ENCODE data around the gene TMEM131.
"Not testable (repeated sequence)": the region's sequence is repeated elsewhere in the genome, so short reads cannot be mapped to it uniquely, and the experiment has no call there.

The TMEM131 gene

GRCh38 chr2:97723156-97724072 is 272.3 kb downstream of the TMEM131 start:
- no peak overlapping the region for H3K4me3 ChIP-seq (ENCODE audit: low read depth, low read length)
- DNase-seq (ENCODE audit: low read depth) = no peak

- H3K4me3 ChIP-seq (ENCODE audit: low read depth, low read length) = no peak overlapping the region
- DNase-seq (ENCODE audit: low read depth) = no peak
These were observed 273.5 kb downstream of the TMEM131 start for GRCh38 chr2:97722227-97722626.

- H3K4me3 ChIP-seq (ENCODE audit: low read depth, low read length) = no peak overlapping the region
- no peak for DNase-seq (ENCODE audit: low read depth)
These were observed 275.0 kb downstream of the TMEM131 start for GRCh38 chr2:97720746-97721145.

- DNase-seq (ENCODE audit: low read depth) = no peak
- H3K4me3 ChIP-seq (ENCODE audit: low read depth, low read length) = no peak overlapping the region
These were observed 276.2 kb downstream of the TMEM131 start for GRCh38 chr2:97719362-97720155.

GRCh38 chr2:97718942-97719341 is 276.8 kb downstream of the TMEM131 start:
- DNase-seq (ENCODE audit: low read depth) = no peak
- H3K4me3 ChIP-seq (ENCODE audit: low read depth, low read length) = no peak overlapping the region

- H3K4me3 ChIP-seq (ENCODE audit: low read depth, low read length) = no peak overlapping the region
- DNase-seq (ENCODE audit: low read depth) = no peak
These were observed 277.5 kb downstream of the TMEM131 start for GRCh38 chr2:97718051-97718882.

- no peak for DNase-seq (ENCODE audit: low read depth)
- no peak overlapping the region for H3K4me3 ChIP-seq (ENCODE audit: low read depth, low read length)
These were observed 278.1 kb downstream of the TMEM131 start for GRCh38 chr2:97717613-97717995.

- no peak for DNase-seq (ENCODE audit: low read depth)
- H3K4me3 ChIP-seq (ENCODE audit: low read depth, low read length) = no peak overlapping the region
These were observed 278.8 kb downstream of the TMEM131 start for GRCh38 chr2:97716695-97717612.

- no peak overlapping the region for H3K4me3 ChIP-seq (ENCODE audit: low read depth, low read length)
- DNase-seq (ENCODE audit: low read depth) = no peak
These were observed 279.6 kb downstream of the TMEM131 start for GRCh38 chr2:97715951-97716694.

- no peak for DNase-seq (ENCODE audit: low read depth)
- H3K4me3 ChIP-seq (ENCODE audit: low read depth, low read length) = no peak overlapping the region
These were observed 280.6 kb downstream of the TMEM131 start for GRCh38 chr2:97714950-97715652.

GRCh38 chr2:97714084-97714949 is 281.4 kb downstream of the TMEM131 start:
- no peak for DNase-seq (ENCODE audit: low read depth)
- H3K4me3 ChIP-seq (ENCODE audit: low read depth, low read length) = no peak overlapping the region

GRCh38 chr2:97713296-97714083 is 282.3 kb downstream of the TMEM131 start, which contains the start of gene ZAP70:
Gene ZAP70 (plus strand): TSS chr2:97713576. CDS start chr2:97724037, 10,461 bp downstream.
- no peak within 1 kb of the TSS for H3K4me3 ChIP-seq (ENCODE audit: low read depth, low read length)
- DNase-seq (ENCODE audit: low read depth) = no peak

- no peak overlapping the region for H3K4me3 ChIP-seq (ENCODE audit: low read depth, low read length)
- DNase-seq (ENCODE audit: low read depth) = no peak
These were observed 283.0 kb downstream of the TMEM131 start for GRCh38 chr2:97712693-97713295.

GRCh38 chr2:97712175-97712574 is 283.6 kb downstream of the TMEM131 start:
- not testable (repeated sequence) for H3K4me3 ChIP-seq (ENCODE audit: low read depth, low read length); DNase-seq (ENCODE audit: low read depth)

- H3K4me3 ChIP-seq (ENCODE audit: low read depth, low read length) = no peak overlapping the region
- DNase-seq (ENCODE audit: low read depth) = no peak
These were observed 284.4 kb downstream of the TMEM131 start for GRCh38 chr2:97711394-97711711.

Data from skeletal muscle cell (primary cell).